22Rv1 (cell line): ENCODE measurements around the gene MOSPD2.

ENCODE experiments used
- ZFX ChIP-seq: fragments of 450-650 bp; IDR thresholded peaks from 2 replicates; pipeline ENCODE4 v1.6.1; 2017; ENCODE audit warnings: antibody characterized with exemption, borderline replicate concordance
- TF ChIP-seq, protein P1 (sequence below): fragments of 450-650 bp; IDR thresholded peaks from 2 replicates; pipeline ENCODE4 v1.5.1; 2017; ENCODE audit warnings: mild to moderate bottlenecking

DNA sequence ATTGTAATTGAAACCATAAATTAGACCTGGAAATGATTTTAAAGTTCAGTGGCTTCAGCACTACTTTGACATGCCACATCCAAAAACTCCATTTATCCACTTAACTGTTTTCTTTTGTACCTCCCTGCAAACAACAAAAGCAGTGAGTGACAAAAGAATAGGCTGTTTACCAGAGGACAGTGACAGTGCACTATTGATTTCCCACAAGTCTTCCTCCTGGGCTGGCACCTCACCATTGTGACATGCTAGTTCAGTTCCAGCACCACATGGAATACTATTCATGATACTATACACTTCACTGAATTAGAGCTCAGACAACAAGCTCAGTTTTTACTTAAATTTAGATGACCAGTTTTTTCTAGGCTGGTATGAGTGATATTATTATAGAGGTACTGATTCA, 29.3 kb downstream of the MOSPD2 start:
- TF ChIP-seq, protein P1, sequence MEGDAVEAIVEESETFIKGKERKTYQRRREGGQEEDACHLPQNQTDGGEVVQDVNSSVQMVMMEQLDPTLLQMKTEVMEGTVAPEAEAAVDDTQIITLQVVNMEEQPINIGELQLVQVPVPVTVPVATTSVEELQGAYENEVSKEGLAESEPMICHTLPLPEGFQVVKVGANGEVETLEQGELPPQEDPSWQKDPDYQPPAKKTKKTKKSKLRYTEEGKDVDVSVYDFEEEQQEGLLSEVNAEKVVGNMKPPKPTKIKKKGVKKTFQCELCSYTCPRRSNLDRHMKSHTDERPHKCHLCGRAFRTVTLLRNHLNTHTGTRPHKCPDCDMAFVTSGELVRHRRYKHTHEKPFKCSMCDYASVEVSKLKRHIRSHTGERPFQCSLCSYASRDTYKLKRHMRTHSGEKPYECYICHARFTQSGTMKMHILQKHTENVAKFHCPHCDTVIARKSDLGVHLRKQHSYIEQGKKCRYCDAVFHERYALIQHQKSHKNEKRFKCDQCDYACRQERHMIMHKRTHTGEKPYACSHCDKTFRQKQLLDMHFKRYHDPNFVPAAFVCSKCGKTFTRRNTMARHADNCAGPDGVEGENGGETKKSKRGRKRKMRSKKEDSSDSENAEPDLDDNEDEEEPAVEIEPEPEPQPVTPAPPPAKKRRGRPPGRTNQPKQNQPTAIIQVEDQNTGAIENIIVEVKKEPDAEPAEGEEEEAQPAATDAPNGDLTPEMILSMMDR: no peak
- no peak for TF ChIP-seq ZFX
